ENCODE measurements around the gene NXNL1. TPM values are rescaled to one million over a fixed set of nuclear protein-coding genes. Genes with fewer than 3 reads are reported as not detected.
"Not testable (repeated sequence)": the region's sequence is repeated elsewhere in the genome, so short reads cannot be mapped to it uniquely, and the experiment has no call there.

Gene NXNL1
- total RNA-seq, 1 experiment from 2014 or later: not detected

DNA sequence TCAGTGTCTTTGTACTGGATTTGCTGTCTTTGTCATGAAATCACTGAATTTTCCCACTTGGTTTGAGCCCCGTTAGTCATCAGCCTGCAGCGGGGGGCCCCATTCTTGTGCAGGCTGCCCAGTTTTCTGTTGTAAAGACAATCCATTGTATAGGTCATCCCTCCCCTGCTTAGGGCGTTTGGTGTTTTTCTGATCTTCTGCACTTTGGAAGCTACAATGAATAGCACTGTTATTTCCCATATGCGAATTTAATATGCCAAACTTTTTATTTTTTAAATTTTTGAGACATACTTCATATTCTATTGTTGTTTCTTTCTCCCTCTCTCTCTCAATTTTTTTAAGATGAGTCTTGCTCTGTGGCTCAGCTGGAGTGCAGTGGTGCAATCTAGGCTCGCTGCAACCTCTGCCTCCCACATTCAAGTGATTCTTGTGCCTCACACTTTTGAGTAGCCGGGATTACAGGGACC is 18.6 kb upstream of the NXNL1 start:
- ChIA-PET POLR2A (no interaction called here), CTCF (interaction anchor here (0.7 kb wide), 1 partner anchor 47 kb away, joined by 3 read pairs; no protein-coding TSS in a partner anchor)
- in situ Hi-C loops (cut with HindIII; ENCODE audit: low pct_unique_long_range_greater_than_20kb, low sequenced_read_pairs) (no loop called here), intact Hi-C loops (cut with micrococcal nuclease; ENCODE audit: unreplicated experiment) (no loop called here)
- H3K4me1 ChIP-seq (ENCODE audit: control insufficient read depth, insufficient read depth, low read length): peaks cover 7% of the 10 kb centered on the region
- DNase-seq (ENCODE audit: low read depth, low spot score) (no peak), ATAC-seq (no peak)
- H3K27me3 ChIP-seq (ENCODE audit: control insufficient read depth, insufficient read depth, low read length): no peaks in the 10 kb centered on the region
- BruUV-seq (replicated peaks): no TSS peak
- no peak overlapping the region for H3K4me3 ChIP-seq (ENCODE audit: low read depth in 2 of 2, low read length in 2 of 2)
- H3K9me3 ChIP-seq (ENCODE audit: control insufficient read depth, insufficient read depth, low read depth, low read length): no peaks in the 10 kb centered on the region
- H3K27ac ChIP-seq (ENCODE audit: low read length): no peak overlapping the region
- H3K36me3 ChIP-seq (ENCODE audit: control insufficient read depth, insufficient read depth, low read length): no peaks in the 10 kb centered on the region
- no peak for TF ChIP-seq CTCF (IDR thresholded peaks at IDR 0.05)
- no peak for TF ChIP-seq TCF7L2 (IDR thresholded peaks at IDR 0.05; ENCODE audit: low read depth, low read length)
- TF ChIP-seq, protein P1, sequence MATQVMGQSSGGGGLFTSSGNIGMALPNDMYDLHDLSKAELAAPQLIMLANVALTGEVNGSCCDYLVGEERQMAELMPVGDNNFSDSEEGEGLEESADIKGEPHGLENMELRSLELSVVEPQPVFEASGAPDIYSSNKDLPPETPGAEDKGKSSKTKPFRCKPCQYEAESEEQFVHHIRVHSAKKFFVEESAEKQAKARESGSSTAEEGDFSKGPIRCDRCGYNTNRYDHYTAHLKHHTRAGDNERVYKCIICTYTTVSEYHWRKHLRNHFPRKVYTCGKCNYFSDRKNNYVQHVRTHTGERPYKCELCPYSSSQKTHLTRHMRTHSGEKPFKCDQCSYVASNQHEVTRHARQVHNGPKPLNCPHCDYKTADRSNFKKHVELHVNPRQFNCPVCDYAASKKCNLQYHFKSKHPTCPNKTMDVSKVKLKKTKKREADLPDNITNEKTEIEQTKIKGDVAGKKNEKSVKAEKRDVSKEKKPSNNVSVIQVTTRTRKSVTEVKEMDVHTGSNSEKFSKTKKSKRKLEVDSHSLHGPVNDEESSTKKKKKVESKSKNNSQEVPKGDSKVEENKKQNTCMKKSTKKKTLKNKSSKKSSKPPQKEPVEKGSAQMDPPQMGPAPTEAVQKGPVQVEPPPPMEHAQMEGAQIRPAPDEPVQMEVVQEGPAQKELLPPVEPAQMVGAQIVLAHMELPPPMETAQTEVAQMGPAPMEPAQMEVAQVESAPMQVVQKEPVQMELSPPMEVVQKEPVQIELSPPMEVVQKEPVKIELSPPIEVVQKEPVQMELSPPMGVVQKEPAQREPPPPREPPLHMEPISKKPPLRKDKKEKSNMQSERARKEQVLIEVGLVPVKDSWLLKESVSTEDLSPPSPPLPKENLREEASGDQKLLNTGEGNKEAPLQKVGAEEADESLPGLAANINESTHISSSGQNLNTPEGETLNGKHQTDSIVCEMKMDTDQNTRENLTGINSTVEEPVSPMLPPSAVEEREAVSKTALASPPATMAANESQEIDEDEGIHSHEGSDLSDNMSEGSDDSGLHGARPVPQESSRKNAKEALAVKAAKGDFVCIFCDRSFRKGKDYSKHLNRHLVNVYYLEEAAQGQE (IDR thresholded peaks at IDR 0.05; ENCODE audit: insufficient read depth in 1 of 2, low read depth in 2 of 2, low read length in 1 of 2): no peak

DNA sequence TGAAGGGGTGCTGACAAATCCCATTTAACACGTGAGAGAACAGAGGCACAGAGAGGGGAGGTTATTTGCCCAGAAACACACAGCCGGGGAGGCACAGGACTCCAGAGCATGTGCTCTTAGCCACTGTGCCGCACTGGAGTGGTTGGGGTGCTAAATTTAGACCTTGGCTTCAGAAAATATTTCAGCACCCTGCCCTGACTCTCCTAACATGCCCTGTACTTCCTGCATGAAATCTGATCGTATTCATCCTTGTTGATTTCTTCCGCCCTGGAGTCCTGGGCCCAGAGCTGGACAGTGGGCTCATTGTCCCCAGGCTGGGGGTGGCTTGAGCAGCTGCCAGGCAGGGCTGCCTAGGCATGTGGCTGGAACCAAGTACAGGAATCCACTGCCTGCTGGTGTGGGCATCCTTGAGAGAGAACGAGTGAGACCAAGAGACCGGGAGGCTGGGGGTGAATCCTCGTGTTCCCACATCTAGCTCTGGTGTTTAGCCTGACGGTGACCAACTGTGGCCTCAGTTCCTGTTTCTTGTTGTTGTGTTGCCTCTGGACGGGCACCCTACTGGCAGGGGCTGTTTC is 14.9 kb upstream of the NXNL1 start:
- no peak for TF ChIP-seq SIN3A (IDR thresholded peaks at IDR 0.05; ENCODE audit: borderline replicate concordance, insufficient read depth, low read depth, low read length)
- no peaks in the 10 kb centered on the region for H3K27me3 ChIP-seq (ENCODE audit: control insufficient read depth, insufficient read depth, low read length)
- no peaks in the 10 kb centered on the region for H3K9me3 ChIP-seq (ENCODE audit: control insufficient read depth, insufficient read depth, low read depth, low read length)
- POLR2A ChIA-PET: no interaction called here
- H3K4me3 ChIP-seq (ENCODE audit: low read depth in 2 of 2, low read length in 2 of 2): no peak overlapping the region
- peaks cover 7% of the 10 kb centered on the region for H3K4me1 ChIP-seq (ENCODE audit: control insufficient read depth, insufficient read depth, low read length)
- CTCF ChIA-PET: no interaction called here
- H3K36me3 ChIP-seq (ENCODE audit: control insufficient read depth, insufficient read depth, low read length): no peaks in the 10 kb centered on the region
- in situ Hi-C loops (cut with HindIII; ENCODE audit: low pct_unique_long_range_greater_than_20kb, low sequenced_read_pairs) (no loop called here), intact Hi-C loops (cut with micrococcal nuclease; ENCODE audit: unreplicated experiment) (no loop called here)
- ATAC-seq (peak; percentile 72), DNase-seq (ENCODE audit: low read depth, low spot score) (no peak)
- peak overlapping the region; percentile 44; the same call in 1 of the 2 replicates for H3K27ac ChIP-seq (ENCODE audit: low read length)
- BruUV-seq (replicated peaks): no TSS peak

DNA sequence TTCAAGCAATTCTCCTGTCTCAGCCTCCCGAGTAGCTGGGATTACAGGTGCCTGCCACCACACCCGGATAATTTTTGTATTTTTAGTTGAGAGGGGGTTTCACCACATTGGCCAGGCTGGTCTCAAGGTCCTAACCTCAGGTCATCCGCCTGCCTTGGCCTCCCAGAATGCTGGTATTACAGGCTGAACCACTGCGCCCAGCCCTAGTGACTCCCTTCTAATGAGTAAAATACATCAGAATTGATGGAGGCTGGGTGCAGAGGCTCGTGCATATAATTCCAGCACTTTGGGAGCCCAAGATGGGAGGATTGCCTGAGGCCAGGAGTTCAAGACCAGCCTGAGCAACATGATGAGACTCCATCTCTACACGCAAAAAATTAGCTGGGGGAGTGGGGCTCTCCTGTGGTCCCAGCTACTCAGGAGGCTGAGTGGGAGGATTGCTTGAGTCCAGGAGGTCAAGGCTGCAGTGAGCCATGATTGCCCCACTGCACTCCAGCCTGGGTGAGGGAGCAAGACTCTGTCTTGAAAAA is 14.3 kb upstream of the NXNL1 start:
- CTCF ChIA-PET: interaction anchor here (0.7 kb wide), 1 partner anchor 288 kb away, joined by 4 read pairs; no protein-coding TSS in a partner anchor

More for the DNA sequence above, 14.3 kb upstream of the NXNL1 start:
- H3K4me1 ChIP-seq (ENCODE audit: control insufficient read depth, insufficient read depth, low read length); H3K27me3 ChIP-seq (ENCODE audit: control insufficient read depth, insufficient read depth, low read length); intact Hi-C loops (cut with micrococcal nuclease; ENCODE audit: unreplicated experiment); H3K36me3 ChIP-seq (ENCODE audit: control insufficient read depth, insufficient read depth, low read length); POLR2A ChIA-PET; H3K9me3 ChIP-seq (ENCODE audit: control insufficient read depth, insufficient read depth, low read depth, low read length); DNase-seq (ENCODE audit: low read depth, low spot score); BruUV-seq (replicated peaks); in situ Hi-C loops (cut with HindIII; ENCODE audit: low pct_unique_long_range_greater_than_20kb, low sequenced_read_pairs); H3K4me3 ChIP-seq (ENCODE audit: low read depth in 2 of 2, low read length in 2 of 2); ATAC-seq: not testable (repeated sequence)
- H3K27ac ChIP-seq (ENCODE audit: low read length): peak overlapping the region; percentile 44; the same call in 1 of the 2 replicates

Data from Panc1 (cell line).